Mesodermal cell (in vitro differentiated cells): ENCODE measurements around the gene FAM83G.

ENCODE experiments used
- H3K27ac ChIP-seq: 2 replicates; pipeline ENCODE4 v1.7.0; 2013; ENCODE audit warnings: mild to moderate bottlenecking, low read depth, low read length, moderate library complexity; ENCODE audit not compliant: severe bottlenecking
- H3K36me3 ChIP-seq: 2 replicates; pipeline ENCODE4 v1.7.1; 2013; ENCODE audit warnings: mild to moderate bottlenecking, low read length, moderate library complexity; ENCODE audit not compliant: control insufficient read depth, insufficient read depth
- H3K4me1 ChIP-seq: one replicate; pipeline ENCODE4 v1.7.1; 2013; ENCODE audit warnings: mild to moderate bottlenecking, low read length; ENCODE audit not compliant: insufficient read depth, control insufficient read depth, poor library complexity, severe bottlenecking
- H3K4me3 ChIP-seq: 2 replicates; pipeline ENCODE4 v1.7.0; 2013; ENCODE audit warnings: low read length, control low read depth, mild to moderate bottlenecking; ENCODE audit not compliant: insufficient read depth, poor library complexity, severe bottlenecking; ENCODE audit errors: extremely low read depth
- H3K9me3 ChIP-seq: 2 replicates; pipeline ENCODE4 v1.7.1; 2013; ENCODE audit warnings: mild to moderate bottlenecking, low read length, moderate library complexity; ENCODE audit not compliant: control insufficient read depth
- WGBS, 2 experiments: methylation state at CpG; one replicate each; pipeline ENCODE4 v1.1.5; 2013; ENCODE audit warnings: missing lambda C conversion rate in 2 of 2; ENCODE audit not compliant: insufficient coverage in 2 of 2; 5-methylcytosine and 5-hydroxymethylcytosine counted together

The FAM83G gene

GRCh38 chr17:18996458-18996857 is 8.1 kb downstream of the FAM83G start:
- Histone ChIP-seq H3K4me1 (no peaks in the 10 kb centered on the region), H3K4me3 (no peak overlapping the region), H3K9me3 (peaks cover 12% of the 10 kb centered on the region), H3K27ac (no peak overlapping the region), H3K36me3 (peaks cover 31% of the 10 kb centered on the region)
- 85 to 100% methylated on average over 2 of the region's 2 CpGs for WGBS, 2 experiments

- no peak overlapping the region for H3K27ac ChIP-seq
- peaks cover 25% of the 10 kb centered on the region for H3K36me3 ChIP-seq
- H3K4me1 ChIP-seq, result no peaks in the 10 kb centered on the region
- H3K9me3 ChIP-seq, result peaks cover 12% of the 10 kb centered on the region
- WGBS, 2 experiments, result 100% methylated on average over 1 of the region's 3 CpGs; no CpG with 5 or more reads in 1 of the 2 experiments
- H3K4me3 ChIP-seq, result no peak overlapping the region
Observed at GRCh38 chr17:18995220-18995619, 9.3 kb downstream of the FAM83G start.

DNA sequence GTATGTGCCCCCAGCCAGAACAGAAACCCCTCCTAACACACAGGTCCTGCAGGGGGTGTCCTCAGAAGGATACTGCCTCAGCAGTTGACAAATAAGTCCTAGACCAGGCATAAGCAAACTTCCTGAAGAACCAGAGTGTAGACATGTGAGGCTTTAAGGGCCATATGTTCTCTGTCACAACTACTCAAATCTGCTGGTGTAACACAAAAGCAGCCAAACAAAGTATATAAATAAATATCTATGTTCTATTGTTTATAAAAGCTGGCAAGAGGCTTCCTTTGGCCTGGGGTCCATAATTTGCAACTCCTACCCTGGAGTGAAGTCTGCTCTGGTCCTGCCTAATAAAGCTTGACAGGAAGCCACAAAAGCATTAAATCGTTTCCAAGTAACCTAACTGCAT is 9.9 kb downstream of the FAM83G start:
- Histone ChIP-seq H3K9me3 (peaks cover 12% of the 10 kb centered on the region), H3K36me3 (peaks cover 25% of the 10 kb centered on the region), H3K27ac (no peak overlapping the region), H3K4me1 (no peaks in the 10 kb centered on the region), H3K4me3 (no peak overlapping the region)
- 55 to 100% methylated on average over 1 of the region's 1 CpG for WGBS, 2 experiments

DNA sequence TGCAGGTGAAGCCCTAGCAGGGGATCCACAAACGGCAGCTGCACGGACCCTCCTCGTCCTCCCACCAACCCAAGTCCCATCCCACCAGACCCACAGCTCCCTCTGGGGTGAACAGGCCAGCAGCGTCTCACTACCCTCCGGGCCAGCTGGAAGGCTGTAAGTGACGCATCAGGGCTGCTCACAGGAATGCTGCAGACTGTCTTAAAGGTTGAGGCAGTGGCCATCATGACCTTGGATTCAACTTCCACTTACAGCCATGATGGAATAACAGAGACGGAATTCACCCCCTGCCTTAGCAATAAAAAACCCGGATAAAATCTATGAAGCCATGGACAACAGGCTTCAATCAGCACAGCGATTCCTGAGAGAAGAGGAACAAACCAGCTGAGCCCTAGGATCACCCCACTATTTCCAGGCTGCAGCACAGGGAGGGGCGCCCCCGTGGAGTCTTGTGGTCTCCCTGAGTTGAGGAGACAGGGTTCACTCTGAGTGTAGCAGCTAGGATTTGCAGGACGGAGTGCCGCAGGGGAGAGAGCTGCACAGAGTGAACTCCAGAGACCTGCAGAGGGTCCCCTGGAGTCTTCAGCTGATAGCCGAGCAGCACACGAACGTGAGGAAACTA is 10.5 kb downstream of the FAM83G start:
- Histone ChIP-seq H3K4me1 (no peaks in the 10 kb centered on the region), H3K4me3 (no peak overlapping the region), H3K36me3 (peaks cover 20% of the 10 kb centered on the region), H3K9me3 (peaks cover 12% of the 10 kb centered on the region), H3K27ac (no peak overlapping the region)
- WGBS, 2 experiments, result 91 to 92% methylated on average over 15 to 16 of the region's 16 CpGs

- Histone ChIP-seq H3K27ac (no peak overlapping the region), H3K36me3 (peaks cover 26% of the 10 kb centered on the region), H3K4me1 (no peaks in the 10 kb centered on the region), H3K9me3 (peaks cover 12% of the 10 kb centered on the region), H3K4me3 (no peak overlapping the region)
- WGBS, 2 experiments, result 94 to 96% methylated on average over 18 to 19 of the region's 22 CpGs
Observed at GRCh38 chr17:18992454-18993130, 12.0 kb downstream of the FAM83G start.

DNA sequence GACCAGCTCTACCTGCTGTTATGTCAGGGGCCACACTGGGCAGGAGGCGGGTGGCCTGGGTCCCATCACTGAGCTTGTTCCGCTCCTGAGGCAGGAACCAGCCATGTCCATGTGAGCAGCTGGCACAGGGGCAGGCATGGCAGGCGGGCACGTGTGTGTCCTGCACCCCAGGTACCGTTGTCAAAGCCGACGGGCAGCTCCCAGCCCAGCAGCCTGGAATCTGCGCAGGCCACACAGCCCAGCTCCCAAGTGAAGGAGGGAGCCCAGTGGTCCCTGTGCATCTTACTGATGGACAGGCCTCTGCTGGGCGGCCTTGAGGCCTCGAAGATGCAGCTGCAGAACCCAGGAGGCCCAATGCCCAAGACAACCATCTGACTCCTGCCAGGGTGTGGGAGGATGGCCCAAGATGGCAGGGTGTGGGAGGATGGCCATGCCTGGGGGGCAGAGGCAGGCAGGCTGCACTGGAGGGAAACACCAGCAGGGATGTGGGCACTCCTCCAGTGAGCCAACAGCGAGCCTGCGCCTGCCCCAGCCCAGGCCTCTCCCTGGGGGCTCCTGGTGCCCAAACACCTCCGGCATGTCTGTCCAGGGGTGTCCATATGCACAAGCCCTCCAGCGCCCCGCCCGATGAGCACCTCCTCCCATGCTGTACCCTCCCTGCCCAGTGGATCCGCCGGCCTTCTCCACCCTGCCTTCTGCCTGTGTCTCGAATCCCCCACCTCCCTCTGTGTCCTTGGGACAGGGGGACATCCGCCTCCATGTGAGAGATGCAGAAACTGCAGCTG is 12.8 kb downstream of the FAM83G start:
- Histone ChIP-seq H3K27ac (no peak overlapping the region), H3K9me3 (peaks cover 12% of the 10 kb centered on the region), H3K4me3 (no peak overlapping the region), H3K36me3 (peaks cover 19% of the 10 kb centered on the region), H3K4me1 (no peaks in the 10 kb centered on the region)
- 95 to 98% methylated on average over 15 to 18 of the region's 20 CpGs for WGBS, 2 experiments

DNA sequence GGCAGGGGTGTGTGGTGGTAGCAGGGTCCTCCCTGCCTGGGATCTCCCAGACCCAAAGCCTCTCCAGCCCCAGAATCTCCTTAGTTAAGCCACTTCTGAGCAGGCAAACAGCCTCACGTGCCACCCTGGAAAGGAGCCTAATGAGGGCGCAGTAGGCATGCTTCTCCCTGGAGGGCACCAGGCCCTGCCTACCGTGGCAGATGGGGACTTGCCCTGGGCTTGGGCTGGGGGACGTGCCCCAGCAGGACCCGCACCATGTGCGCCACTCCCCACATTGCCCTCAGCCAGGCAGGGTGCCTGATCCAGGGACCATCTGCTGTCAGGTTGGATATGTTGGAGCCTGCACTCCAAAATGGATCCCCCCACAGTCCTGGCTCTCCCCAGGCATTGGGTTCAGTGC is 14.2 kb downstream of the FAM83G start:
- WGBS, 2 experiments, result 89 to 98% methylated on average over 6 of the region's 6 CpGs
- H3K36me3 ChIP-seq, result peaks cover 16% of the 10 kb centered on the region
- peaks cover 5% of the 10 kb centered on the region for H3K9me3 ChIP-seq
- no peaks in the 10 kb centered on the region for H3K4me1 ChIP-seq
- no peak overlapping the region for H3K4me3 ChIP-seq
- H3K27ac ChIP-seq, result no peak overlapping the region

DNA sequence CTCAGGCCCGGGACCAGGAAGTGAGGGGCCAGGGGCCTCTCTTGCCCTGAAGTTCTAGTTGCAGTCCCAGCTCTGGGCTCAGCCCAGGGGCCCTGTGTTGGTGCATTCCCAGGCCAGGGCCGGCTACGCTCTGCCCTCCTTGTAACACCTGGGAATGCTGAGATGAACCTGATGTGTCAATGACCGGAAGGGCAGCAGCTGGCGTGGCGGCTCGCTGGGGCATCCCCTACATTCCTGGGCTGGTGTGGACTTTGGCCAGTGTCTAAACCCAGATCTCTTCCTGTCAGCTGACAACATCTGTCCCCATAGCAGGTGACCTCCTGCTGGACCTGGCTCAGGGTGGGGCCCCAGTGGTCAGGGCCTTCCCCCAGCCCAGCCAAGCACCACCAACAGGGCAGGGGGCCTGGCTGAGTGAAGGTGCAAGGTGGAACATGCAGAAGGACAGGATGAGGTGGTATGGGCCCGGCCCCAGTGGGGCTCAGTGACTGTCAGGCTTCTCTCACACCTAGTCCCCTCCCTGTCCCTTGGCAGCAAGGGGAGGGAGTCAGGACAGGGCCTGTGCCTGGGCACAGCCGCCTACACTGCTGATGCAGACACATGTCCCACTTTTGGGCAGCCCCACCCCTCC is 15.9 kb downstream of the FAM83G start:
- WGBS, 2 experiments, result 95% methylated on average over 8 of the region's 9 CpGs
- H3K4me3 ChIP-seq, result no peak overlapping the region
- no peaks in the 10 kb centered on the region for H3K9me3 ChIP-seq
- no peak overlapping the region for H3K27ac ChIP-seq
- H3K36me3 ChIP-seq, result peaks cover 27% of the 10 kb centered on the region
- H3K4me1 ChIP-seq, result no peaks in the 10 kb centered on the region

DNA sequence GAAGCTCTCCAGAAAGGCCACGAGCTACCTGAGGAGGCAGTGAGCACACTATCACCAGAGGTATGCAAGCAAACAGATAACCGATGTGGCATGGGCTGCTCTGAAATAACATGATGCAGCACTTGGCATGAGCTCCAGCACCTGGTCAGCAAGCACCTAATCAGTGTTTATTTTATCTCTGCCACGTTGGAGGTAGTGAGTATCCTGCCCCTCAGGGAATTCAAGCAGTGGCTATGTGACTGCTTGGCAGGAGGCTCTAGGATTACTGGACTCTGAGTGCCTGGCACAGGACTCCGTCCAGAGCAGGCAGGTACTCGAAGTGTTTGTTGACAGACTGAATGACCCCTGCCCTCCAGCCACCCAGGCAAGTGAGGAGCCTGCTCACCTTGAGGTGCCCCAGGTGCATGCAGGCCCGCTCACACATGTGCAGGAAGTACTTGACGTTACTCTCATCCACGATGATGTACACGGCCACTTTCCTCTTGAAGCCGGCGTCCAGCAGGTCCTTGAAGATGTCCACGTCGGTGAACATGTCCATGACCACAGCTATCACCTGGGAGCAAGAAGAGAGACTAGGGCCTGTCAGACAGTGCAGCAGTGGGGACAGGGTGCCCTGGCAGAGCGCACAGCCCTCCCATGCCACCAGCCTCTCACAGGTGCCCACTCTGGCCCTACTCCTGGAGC is 16.6 kb downstream of the FAM83G start:
- no peak overlapping the region for H3K4me3 ChIP-seq
- WGBS, 2 experiments, result 95 to 96% methylated on average over 14 of the region's 14 CpGs
- no peaks in the 10 kb centered on the region for H3K9me3 ChIP-seq
- H3K4me1 ChIP-seq, result no peaks in the 10 kb centered on the region
- no peak overlapping the region for H3K27ac ChIP-seq
- peaks cover 33% of the 10 kb centered on the region for H3K36me3 ChIP-seq

- no peaks in the 10 kb centered on the region for H3K9me3 ChIP-seq
- peaks cover 33% of the 10 kb centered on the region for H3K36me3 ChIP-seq
- H3K27ac ChIP-seq, result no peak overlapping the region
- peaks cover 6% of the 10 kb centered on the region for H3K4me1 ChIP-seq
- whole genome bisulfite sequencing, 2 experiments, result 98 to 99% methylated on average over 8 to 9 of the region's 9 CpGs
- H3K4me3 ChIP-seq, result no peak overlapping the region
Observed at GRCh38 chr17:18987230-18987610, 17.3 kb downstream of the FAM83G start.
